Neural cell (in vitro differentiated cells): ENCODE data around the gene CAMSAP2. TPM values are rescaled to one million over a fixed set of nuclear protein-coding genes. Genes with fewer than 3 reads are reported as not detected.

Experiments
- H2AFZ ChIP-seq: fragments of 200-600, 300-800 bp; sonication (generic), shearing (Covaris generic); 2 replicates; pipeline ENCODE4 v1.6.0; 2014; ENCODE audit warnings: low read depth, mild to moderate bottlenecking, antibody characterized with exemption, low read length, moderate library complexity
- H3F3A ChIP-seq: fragments of 200-600 bp; shearing (Covaris generic); 2 replicates; pipeline ENCODE4 v1.6.1; 2016; ENCODE audit warnings: mild to moderate bottlenecking, moderate library complexity, mixed read lengths, antibody characterized with exemption, low read length; ENCODE audit not compliant: insufficient read depth, poor library complexity, severe bottlenecking
- H3K27ac ChIP-seq: fragments of 200-600, 300-800 bp; sonication (generic), shearing (Covaris generic); 2 replicates; pipeline ENCODE4 v1.5.1; 2014; ENCODE audit warnings: mild to moderate bottlenecking, low read length, moderate library complexity
- H3K27me3 ChIP-seq: fragments of 300-800, 200-600 bp; sonication (generic), shearing (Covaris generic); 2 replicates; pipeline ENCODE4 v1.6.0; 2014; ENCODE audit warnings: mild to moderate bottlenecking, low read depth, low read length, moderate library complexity; ENCODE audit not compliant: insufficient read depth
- H3K36me3 ChIP-seq: fragments of 300-800, 200-600 bp; sonication (generic), shearing (Covaris generic); 2 replicates; pipeline ENCODE4 v1.5.1; 2014; ENCODE audit warnings: mild to moderate bottlenecking, antibody characterized with exemption, low read length, moderate library complexity; ENCODE audit not compliant: insufficient read depth
- H3K4me2 ChIP-seq: fragments of 300-800, 200-600 bp; sonication (generic), shearing (Covaris generic); 2 replicates; pipeline ENCODE4 v1.6.0; 2014; ENCODE audit warnings: mild to moderate bottlenecking, low read length
- H3K4me3 ChIP-seq: fragments of 300-800, 200-600 bp; sonication (generic), shearing (Covaris generic); 2 replicates; pipeline ENCODE4 v1.5.1; 2014; ENCODE audit warnings: mild to moderate bottlenecking, low read length, moderate library complexity
- H3K79me2 ChIP-seq: fragments of 200-600 bp; shearing (Covaris generic); replicated peaks from 2 replicates; pipeline ENCODE4 v1.6.0; 2014; ENCODE audit warnings: mild to moderate bottlenecking, low read length, moderate library complexity; ENCODE audit not compliant: insufficient read depth
- H3K9ac ChIP-seq: fragments of 300-800, 200-600 bp; sonication (generic), shearing (Covaris generic); 2 replicates; pipeline ENCODE4 v1.6.1; 2016; ENCODE audit warnings: mild to moderate bottlenecking, low read length, mixed read lengths
- H3K9me2 ChIP-seq: fragments of 200-600 bp; shearing (Covaris generic); 2 replicates; pipeline ENCODE4 v1.6.1; 2016; ENCODE audit warnings: mild to moderate bottlenecking, low read length, mixed read lengths; ENCODE audit not compliant: insufficient read depth
- H3K9me3 ChIP-seq: fragments of 200-600, 300-800 bp; sonication (generic), shearing (Covaris generic); 2 replicates; pipeline ENCODE4 v1.6.1; 2016; ENCODE audit warnings: mild to moderate bottlenecking, mixed run types, low read length, moderate library complexity, mixed read lengths
- H4K20me1 ChIP-seq: fragments of 200-600 bp; shearing (Covaris generic); 2 replicates; pipeline ENCODE4 v1.6.1; 2016; ENCODE audit warnings: mild to moderate bottlenecking, mixed run types; ENCODE audit not compliant: insufficient read depth
- CTCF ChIP-seq: fragments of 450-650 bp; IDR thresholded peaks from 2 replicates; pipeline ENCODE4 v1.5.1; 2014; ENCODE audit warnings: antibody characterized with exemption, mild to moderate bottlenecking, moderate library complexity; ENCODE audit not compliant: poor library complexity, severe bottlenecking
- EP300 ChIP-seq: fragments of 450-650 bp; conservative IDR thresholded peaks from 2 replicates; pipeline ENCODE4 v1.6.1; 2014; ENCODE audit warnings: antibody characterized with exemption, mild to moderate bottlenecking, moderate library complexity; ENCODE audit not compliant: poor library complexity, severe bottlenecking
- EZH2 ChIP-seq: fragments of 200-600, 300-800 bp; shearing (Covaris generic), sonication (generic); IDR thresholded peaks from 2 replicates; pipeline ENCODE4 v1.6.1; 2014; ENCODE audit warnings: antibody characterized with exemption, low read length, borderline replicate concordance, mild to moderate bottlenecking; ENCODE audit not compliant: insufficient read depth, poor library complexity, severe bottlenecking
- MXI1 ChIP-seq: fragments of 450-650 bp; conservative IDR thresholded peaks from 2 replicates; pipeline ENCODE4 v1.6.1; 2014; ENCODE audit warnings: antibody characterized with exemption, mild to moderate bottlenecking; ENCODE audit not compliant: poor library complexity, severe bottlenecking
- POLR2AphosphoS5 ChIP-seq: IDR thresholded peaks from 2 replicates; pipeline ENCODE4 v1.6.1; 2012
- RAD21 ChIP-seq: fragments of 450-650 bp; conservative IDR thresholded peaks from 2 replicates; pipeline ENCODE4 v1.6.1; 2014; ENCODE audit warnings: antibody characterized with exemption, mild to moderate bottlenecking, moderate library complexity
- REST ChIP-seq: IDR thresholded peaks from 2 replicates; pipeline ENCODE4 v1.6.1; 2012; ENCODE audit warnings: borderline replicate concordance
- SMC3 ChIP-seq: fragments of 450-650 bp; conservative IDR thresholded peaks from 2 replicates; pipeline ENCODE4 v1.6.1; 2014; ENCODE audit warnings: antibody characterized with exemption, mild to moderate bottlenecking, moderate library complexity; ENCODE audit not compliant: poor library complexity
- TAF1 ChIP-seq: IDR thresholded peaks from 2 replicates; pipeline ENCODE4 v1.6.1; 2012; ENCODE audit warnings: low read depth
- polyA plus RNA-seq: library from polyadenylated mRNA; depleted of rRNA; stranded (reverse); fragments of >200 nt; gene quantifications from 2 replicates; pipeline ENCODE4 v1.2.3, GENCODE V29; 2014

The CAMSAP2 gene
- polyA plus RNA-seq, 1 donor from 2014 or later = 52.7 TPM

- H3K4me3 ChIP-seq = no peak overlapping the region
- H3K4me2 ChIP-seq = no peak overlapping the region
- peaks cover 46% of the 10 kb centered on the region for H3K79me2 ChIP-seq
- no peaks in the 10 kb centered on the region for H3F3A ChIP-seq
- no peaks in the 10 kb centered on the region for H3K9me2 ChIP-seq
- H4K20me1 ChIP-seq = no peaks in the 10 kb centered on the region
- H3K9ac ChIP-seq = no peak overlapping the region
- no peaks in the 10 kb centered on the region for H3K9me3 ChIP-seq
- peaks cover 4% of the 10 kb centered on the region for H3K36me3 ChIP-seq
- TF ChIP-seq CTCF (no peak), POLR2AphosphoS5 (no peak), TAF1 (no peak), MXI1 (no peak), EZH2 (no peak)
- H3K27ac ChIP-seq = no peak overlapping the region
- no peak overlapping the region for H2AFZ ChIP-seq
- H3K27me3 ChIP-seq = no peaks in the 10 kb centered on the region
Observed at GRCh38 chr1:200794506-200795065, 55.9 kb downstream of the CAMSAP2 start.

- Histone ChIP-seq H3F3A (no peaks in the 10 kb centered on the region), H3K9me3 (no peaks in the 10 kb centered on the region), H3K27me3 (no peaks in the 10 kb centered on the region), H3K79me2 (peaks cover 41% of the 10 kb centered on the region), H3K4me3 (no peak overlapping the region), H3K9me2 (no peaks in the 10 kb centered on the region), H3K9ac (no peak overlapping the region), H2AFZ (no peak overlapping the region), H4K20me1 (no peaks in the 10 kb centered on the region), H3K4me2 (no peak overlapping the region), H3K36me3 (peaks cover 4% of the 10 kb centered on the region), H3K27ac (no peak overlapping the region)
- TF ChIP-seq EZH2 (no peak), TAF1 (no peak), MXI1 (no peak), SMC3 (no peak), RAD21 (no peak), POLR2AphosphoS5 (no peak), CTCF (no peak), REST (no peak), EP300 (no peak)
Observed at GRCh38 chr1:200795156-200795555, 56.5 kb downstream of the CAMSAP2 start.
